Transverse colon (tissue), 4 donors: Measurements from ENCODE around the gene ZBTB16.

Source experiments
- CTCF ChIP-seq, 5 experiments: fragments of 200-600 bp in 3 of 5; fragments of 450-650 bp in 2 of 5; sonication (generic) in 3 of 5; IDR thresholded peaks; 1 replicate in 2 of 5; 2 replicates in 3 of 5; pipeline ENCODE4 v1.5.1; 2016 to 2017; ENCODE audit warnings: antibody characterized with exemption in 5 of 5, inconsistent platforms in 3 of 5, mild to moderate bottlenecking in 2 of 5, moderate library complexity in 1 of 5
- EP300 ChIP-seq: sonication (generic); formaldehyde crosslinking; IDR thresholded peaks from one replicate; pipeline ENCODE4 v1.6.1; 2017; ENCODE audit warnings: antibody characterized with exemption, low read depth
- POLR2A ChIP-seq: fragments of 450-650 bp; IDR thresholded peaks from one replicate; pipeline ENCODE4 v1.6.1; 2016; ENCODE audit warnings: antibody characterized with exemption, mild to moderate bottlenecking, moderate library complexity
- POLR2AphosphoS5 ChIP-seq, 3 donors: sonication (generic); formaldehyde crosslinking; IDR thresholded peaks; one replicate each; pipeline ENCODE4 v1.6.1; 2016; ENCODE audit warnings: antibody characterized with exemption in 3 of 3

DNA sequence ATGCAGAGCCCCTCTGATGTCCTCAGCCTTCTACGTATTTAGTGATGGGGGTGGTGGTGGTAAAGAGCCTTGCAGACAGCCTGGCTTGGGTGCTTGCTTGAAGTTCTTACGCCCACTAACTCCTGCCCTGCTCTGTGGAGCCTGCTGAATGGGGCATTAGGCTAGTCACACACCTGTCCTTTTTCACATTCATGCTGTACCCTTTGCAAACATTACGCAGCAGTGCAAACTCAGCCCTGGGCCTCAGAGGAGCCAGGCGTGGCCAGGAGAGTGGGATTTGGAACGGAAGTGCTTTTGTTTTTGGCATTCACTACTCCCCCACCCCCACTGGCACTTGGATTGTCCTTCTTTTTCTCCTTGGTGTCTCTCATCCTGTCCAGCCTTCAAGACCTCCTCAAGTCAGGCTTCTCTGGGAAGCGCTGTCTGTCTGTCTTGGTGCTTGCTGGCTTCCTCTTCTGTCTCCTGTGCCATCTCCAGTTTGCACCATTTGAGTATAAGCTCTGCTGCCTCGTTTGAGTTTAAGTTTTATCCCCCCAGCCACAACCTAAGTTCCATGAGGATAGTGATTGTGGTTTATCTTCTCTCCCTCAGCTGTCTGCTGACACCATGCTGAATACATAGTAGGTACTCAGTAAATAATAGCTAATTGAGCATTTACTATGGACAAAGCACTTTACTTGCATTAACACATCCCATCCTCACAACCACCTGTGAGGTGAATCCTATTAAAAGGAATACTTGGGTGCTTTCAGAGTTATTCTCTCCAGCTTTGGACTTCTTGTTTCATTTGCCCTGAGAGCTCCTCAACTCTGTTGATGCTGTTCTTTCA, 26.7 kb downstream of the ZBTB16 start:
- TF ChIP-seq POLR2A (no peak), CTCF (IDR thresholded peaks at IDR 0.05) (no peak), EP300 (no peak), POLR2AphosphoS5 (IDR thresholded peaks at IDR 0.05) (no peak)
